Stimulated activated CD4-positive, alpha-beta T cell treated with anti-CD3 and anti-CD28 coated beads, TNF-alpha, amount 100 ng/mL, for 4 hours (primary cell): ENCODE measurements around the gene DNAJC5.
"Not testable (repeated sequence)": the region's sequence is repeated elsewhere in the genome, so short reads cannot be mapped to it uniquely, and the experiment has no call there.

ENCODE experiments used
- DNase-seq, 3 experiments: peaks; one replicate each; pipeline ENCODE4 v3.0.0-alpha.2; 2020; ENCODE audit warnings: low read depth in 3 of 3

DNAJC5 gene

DNA sequence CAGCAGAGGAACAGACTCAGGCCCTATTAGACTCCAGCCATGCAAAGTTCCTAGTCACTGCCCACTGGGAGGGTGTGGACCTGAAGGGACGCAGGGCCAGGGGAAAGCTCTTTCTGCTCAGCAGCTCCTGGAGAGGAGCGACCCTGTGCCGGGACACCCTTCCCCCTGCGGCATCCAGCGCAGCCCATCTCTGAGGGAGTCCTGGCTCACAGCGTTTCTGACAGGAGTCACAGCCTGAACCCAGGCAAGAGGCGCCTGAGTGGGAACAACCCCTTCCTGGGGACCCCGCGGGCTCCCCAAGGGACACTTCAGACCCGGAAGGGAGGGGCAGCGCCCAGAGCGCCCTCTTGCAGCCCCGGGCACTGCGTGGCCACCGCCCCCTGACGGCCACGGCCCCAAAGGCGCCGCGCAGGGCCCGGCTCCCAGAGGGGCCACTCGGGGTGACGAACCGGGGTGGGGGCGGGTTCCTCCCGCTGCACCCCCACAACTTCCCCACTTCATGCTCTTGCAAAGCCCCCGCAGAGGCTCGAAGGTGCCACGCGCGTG lies 60.4 kb downstream of the DNAJC5 start:
- DNase-seq = peak in 2 of 3 experiments; percentile 30 to 36

DNA sequence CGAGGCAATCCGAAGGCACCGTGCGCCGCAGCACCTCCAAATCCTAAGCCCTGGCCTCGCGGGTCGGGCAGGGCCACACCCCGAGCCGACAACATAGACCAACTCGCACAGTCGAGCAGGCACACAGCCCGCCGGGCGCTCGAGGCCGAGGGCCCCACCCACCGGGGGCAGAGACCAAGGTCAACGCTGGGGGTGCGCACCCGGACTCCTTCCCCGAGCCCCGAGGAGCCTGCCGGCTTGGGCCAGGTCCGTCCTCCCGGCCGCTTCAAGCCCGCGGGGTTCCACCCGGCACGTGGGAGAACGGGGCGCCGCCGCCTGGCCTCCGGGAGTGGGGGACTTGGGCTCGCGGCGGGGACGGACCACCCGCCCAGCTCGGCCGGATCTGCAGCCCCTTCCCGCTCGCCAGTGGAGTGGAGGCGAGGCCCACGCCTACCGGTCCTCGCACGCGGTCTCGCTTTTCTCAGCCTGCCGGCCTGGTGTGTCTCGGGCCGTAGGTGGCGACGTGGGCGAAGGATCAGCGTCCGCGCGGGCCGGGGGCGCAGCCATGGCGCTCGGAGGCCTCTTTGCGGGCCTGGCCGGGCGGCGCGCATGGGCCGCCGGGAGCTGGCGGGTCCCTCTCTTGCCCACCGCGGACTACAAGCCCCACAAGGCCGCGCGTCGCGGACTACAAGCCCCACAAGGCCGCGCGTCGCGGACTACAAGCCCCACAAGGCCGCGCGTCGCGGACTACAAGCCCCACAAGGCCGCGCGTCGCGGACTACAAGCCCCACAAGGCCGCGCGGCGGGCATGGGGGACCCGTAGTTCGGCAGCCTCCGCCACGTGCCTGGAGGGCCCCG lies 61.1 kb downstream of the DNAJC5 start, which contains the start of gene UCKL1:
Gene UCKL1 (minus strand): TSS at position 590 of the 837 bp plus-strand sequence. CDS start 44 bp downstream, at position 546.
- DNase-seq = peak; percentile 78 to 82 (median 80)

DNA sequence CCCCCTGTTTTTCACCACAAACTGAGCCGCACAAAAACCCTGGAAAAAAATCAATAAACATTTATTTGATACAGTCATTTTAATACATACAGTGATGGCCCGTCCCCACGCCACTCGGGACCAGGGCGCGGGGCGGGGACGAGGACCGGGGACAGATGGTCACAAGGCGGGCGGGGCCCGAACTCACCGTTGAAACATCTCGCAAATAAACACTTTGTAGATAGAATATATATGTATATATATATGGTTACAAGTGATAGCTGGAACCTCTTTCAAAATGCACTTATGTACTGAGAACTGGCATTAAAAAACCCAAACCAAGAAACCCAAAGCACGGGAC lies 61.7 kb downstream of the DNAJC5 start:
- no peak for DNase-seq

DNA sequence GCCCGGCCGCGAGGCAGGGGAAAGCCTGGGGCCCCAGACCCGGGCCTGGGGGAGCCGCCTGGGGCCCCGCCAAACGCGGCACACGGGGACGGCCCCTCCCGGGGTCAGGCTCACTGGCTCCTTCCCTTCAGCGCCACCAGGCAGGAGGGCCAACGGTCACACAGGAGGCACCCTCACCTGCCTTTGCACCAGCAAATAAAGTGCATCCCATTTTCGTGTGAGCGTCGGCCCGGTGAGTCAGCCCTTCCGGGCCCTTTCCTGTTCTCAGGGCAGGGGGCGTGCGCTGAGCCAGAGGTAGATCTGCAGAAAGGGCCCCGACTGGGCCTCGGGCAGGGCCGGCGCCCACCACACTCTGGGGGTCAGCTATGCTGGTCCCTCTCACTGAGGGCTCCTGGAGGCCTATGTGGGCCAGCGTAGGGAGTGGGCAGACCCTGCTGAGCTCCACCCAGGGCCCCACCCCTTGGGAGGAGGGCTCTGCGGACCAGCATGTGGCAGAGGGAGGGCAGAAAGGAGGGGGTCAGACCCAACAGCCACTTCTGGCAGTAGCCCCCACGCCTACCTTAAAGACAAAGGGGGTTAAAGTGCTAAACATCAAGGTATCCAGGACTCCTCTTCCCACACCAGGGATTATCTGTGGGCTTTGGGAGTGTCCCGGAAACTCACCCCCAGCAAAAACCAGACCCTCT lies 62.2 kb downstream of the DNAJC5 start:
- DNase-seq = peak; percentile 56 to 62 (median 59)

DNA sequence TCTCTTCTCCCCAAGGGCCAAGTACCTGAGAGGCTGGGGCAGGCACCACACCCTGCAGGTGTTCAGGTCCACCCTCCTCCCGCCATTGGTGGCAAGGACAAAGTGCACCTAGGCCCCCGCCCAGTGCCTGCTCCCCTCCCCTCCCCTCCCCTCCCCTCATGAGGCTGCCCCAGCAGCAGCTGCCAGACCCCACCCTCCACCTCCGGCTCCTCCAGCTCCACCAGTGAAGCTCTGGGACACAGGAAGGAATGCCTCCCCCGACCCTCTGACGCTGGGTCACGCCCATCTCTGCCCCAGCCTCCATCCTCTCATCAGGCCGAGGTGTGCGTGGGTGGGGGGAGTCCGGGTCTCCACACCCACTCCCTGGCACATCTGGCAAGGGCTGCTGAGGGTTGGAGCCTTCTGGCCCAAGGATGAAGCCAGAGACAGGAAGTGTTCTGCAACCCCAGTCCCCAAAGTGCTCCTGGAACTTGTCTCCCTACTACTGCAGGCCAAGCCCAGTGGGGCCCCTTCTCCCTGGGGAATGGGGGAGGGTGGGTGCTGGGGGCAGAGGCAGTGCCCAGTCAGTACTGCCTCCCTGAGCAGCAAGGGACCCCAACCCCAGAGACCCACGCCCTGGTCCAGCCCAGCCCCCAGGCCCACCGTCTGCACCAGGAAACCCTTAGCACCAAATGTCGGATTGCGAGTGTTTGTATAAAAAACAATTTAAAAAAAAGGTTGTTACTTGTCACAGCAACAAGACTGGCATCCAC lies 62.9 kb downstream of the DNAJC5 start:
- peak; percentile 33 to 56 (median 46) for DNase-seq

DNA sequence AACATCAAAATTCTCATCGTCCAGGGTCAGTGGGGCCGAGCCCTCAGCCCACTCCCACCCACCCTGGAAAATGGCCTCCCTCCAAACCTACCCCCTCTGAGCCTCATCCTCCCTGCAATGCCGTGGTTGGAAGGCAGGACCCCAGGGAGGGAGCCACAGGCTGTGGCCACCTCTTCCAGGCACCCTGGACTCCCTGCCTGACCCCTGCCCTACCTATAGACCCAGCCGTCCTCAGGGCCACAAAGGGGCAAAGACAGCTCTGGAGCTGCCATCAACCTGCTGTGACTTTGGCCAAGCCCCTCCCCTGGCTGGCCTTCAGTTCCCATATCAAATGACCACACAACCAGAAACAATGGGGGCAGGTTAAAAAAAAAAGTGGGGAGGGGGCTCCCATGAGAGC lies 63.5 kb downstream of the DNAJC5 start:
- no peak for DNase-seq

DNA sequence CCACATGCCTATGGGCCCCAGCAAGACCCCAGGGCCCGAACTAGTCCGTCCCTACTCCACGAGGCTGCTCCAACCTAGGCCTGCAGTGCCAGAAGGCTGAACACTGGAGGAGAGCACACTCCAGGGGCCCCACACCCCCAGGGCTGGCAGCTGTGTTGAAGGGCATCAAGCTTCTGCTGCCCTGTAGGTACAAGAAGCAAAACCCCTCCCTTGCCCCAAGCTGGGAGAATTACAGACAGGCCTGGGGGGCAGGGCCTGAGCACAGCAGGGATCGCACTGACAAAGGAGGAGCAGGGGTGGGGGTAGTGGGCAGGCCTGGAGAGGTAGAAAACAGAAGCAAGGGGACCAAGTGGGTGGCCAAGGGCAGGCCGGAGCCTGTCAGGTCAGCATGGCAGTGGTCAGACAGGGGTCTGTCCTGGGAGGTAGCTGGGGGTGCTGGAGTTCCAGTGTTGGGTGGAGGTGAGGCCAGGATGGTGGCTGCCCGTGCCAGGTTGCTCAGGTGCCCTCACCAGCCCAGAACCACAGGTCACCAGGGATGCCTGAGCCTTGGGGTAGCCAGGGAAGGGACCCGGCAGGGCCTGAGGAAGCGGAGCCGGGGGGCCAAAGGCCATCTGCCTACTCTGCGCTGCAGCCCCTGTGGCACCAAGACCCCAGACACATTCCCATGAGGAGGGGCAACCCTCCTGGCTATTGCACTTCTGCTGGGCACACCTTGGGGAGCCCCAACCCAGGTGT lies 64.2 kb downstream of the DNAJC5 start:
- DNase-seq = no peak

DNA sequence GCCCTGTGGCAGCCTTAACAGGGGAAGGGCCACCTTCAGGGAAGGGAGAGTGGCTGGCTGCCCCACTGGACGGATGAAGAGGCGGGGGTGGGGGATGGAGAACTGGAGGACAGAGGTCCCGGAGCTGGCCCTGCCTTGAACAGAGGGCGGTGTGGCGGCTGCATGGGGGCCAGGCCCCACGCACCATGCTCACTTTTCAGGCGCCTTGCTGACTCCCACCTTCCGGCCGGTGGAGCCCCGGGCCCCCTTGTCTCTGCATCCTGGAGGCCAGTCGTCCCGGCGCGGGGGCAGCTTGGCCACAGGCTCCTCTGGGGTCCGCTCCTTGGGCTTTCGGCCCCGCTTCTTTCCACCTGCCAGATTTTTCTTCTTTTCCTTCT lies 64.8 kb downstream of the DNAJC5 start:
- DNase-seq = no peak

DNA sequence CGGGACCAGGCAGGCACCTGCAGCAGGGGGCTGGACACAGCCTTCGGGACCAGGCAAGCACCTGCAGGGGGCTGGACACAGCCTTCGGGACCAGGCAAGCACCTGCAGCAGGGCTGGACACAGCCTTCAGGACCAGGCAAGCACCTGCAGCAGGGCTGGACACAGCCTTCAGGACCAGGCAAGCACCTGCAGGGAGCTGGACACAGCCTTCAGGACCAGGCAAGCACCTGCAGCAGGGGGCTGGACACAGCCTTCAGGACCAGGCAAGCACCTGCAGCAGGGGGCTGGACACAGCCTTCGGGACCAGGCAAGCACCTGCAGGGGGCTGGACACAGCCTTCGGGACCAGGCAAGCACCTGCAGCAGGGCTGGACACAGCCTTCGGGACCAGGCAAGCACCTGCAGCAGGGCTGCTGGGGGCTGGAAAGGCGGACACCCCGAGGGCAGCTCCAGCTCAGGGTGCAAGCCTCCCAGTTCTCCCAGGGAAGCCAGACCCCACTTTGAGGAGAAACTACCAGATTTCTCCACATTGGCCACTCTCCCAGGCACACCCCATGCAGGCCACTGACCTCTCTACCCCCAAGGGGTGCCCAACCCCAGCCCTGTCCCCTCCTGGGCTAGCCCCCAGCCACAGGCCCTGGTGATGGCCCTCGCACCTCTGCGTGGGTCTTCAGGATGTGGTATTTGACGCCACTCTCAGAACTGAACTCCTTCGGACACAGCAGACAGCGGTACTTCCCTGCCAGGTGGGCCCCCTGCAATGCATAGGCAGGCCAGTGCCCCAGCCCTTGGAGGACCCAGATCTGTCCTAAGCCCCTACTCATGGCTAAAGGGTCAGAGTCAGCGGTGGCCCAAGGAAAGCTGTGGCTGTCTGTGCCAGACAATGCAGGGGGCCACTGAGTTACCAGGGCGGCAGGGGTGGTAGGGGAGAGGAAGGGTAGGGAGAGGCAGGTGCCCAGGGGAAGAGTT lies 66.0 kb downstream of the DNAJC5 start:
- not testable (repeated sequence) for DNase-seq

DNA sequence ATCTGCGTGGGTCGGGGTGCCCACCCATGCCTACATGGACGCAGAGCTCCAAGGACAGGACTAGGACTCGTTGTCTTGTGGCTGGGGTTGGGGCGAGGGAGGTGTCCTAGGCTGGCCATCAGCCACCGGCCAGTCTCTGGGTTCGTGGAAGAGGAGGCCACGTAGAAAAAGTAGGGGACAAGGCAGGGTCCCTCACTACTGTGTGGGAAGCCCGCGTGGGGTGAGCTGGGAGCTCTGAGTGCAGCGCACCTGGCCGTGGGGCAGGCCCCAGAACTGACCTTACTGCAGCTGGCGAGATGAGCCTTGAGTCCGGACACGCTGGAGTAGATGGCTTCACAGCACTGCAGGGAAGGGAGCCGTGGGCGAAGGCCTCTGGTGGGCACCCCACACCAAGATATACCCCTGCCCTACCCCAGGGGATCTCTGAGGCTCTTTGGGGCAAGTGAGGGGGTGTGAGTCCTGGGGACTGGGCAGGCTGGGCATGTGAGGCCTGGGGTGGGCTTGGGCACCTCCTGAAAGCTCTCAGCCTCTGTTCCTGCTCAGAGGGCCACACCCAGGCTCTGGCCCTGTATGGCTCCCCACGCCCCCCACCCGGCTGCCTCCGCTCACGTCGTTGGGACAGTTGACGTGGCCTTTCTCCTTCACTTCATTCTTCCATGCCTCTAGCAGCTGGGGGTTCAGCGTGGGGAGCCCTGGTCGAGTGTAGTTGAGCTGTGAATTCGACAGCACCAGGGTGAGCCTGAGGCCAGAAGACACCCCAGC lies 66.9 kb downstream of the DNAJC5 start:
- no peak for DNase-seq

DNA sequence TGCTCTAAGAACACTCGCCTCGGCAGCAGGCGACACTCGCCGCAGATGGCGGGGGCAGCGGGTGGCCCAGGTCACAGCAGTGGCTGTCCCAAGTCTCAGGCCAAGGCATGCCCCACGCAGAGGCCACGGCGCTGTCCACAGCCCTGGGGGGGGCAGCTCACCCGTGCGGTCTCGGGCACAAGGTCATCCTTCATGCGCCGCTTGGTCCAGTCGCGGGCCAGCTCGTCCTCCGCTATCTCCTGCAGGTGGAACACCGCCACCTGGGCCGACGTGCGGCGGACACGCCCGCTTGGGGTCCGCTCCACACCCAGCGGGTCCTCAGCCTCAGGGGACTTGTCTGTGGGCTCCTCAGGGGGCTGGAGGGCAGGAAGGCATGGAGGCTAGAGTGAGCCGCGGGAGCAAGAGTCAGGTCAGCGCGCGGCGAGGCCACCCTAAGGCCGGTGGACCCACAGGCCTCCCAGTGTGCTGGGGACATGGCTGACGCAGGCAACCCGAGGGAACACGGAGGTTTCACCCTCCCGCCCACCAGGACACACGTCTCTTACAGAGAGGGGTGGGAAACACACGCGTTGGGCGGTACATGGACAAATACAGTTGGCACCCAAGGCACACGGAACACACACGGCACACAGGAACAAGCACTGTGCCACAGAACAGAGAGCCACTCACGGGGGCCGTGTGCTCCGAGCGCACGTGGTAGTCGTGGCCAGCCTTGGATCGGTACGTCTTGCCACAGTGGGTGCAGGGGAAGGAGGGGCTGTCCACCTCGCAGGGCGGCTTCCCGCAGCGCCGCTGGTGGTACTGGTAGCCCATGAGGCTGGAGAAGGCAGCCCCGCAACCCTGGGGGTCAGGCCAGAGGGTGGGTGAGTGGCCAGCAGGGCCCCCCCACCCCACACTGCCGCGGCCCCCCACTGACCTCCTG lies 67.8 kb downstream of the DNAJC5 start:
- DNase-seq = no peak

DNA sequence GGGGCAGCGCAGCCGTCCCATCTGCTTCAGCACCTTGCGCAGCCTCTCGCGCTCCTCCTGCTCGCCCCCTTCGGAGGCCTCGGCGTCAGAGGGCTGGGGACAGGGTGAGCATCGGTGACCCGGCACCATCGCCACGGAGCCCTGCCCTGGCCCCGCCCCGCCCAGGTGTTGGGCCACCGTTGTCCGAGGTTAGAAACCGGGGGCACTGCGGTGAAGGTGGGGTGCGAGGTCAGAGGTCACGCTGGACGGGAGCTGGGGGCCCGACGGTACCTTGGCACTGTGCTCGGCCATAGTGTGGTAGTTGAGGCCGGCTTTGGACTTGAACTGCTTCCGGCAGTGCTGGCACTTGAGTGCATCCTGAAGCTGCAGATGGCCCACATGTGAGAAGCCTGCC lies 68.4 kb downstream of the DNAJC5 start:
- no peak for DNase-seq

DNA sequence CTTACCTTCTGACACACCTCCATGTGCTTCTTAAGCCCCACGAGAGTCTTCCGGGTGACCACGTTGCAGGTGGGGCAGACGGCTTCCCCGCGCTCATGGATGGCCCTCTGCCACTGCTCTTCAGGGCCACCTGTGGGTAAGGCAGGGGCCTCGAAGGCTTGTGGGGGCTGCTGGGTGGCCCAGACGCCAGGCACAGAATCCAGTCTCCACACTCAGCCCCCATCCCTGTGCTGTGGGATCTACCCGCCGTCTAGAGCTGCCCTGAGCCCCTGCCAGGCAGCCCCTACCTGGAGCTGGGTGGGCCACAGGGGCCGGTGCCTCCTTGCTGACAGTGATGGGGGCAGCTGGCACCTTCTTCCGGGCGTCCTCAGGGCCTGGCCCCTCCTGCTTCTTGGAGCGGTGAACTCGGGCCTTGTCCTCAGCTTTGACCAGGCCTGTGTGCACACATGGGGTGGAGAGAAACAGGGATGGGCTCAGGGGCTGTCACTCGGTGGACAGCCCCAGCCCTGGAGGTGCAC lies 68.9 kb downstream of the DNAJC5 start:
- DNase-seq = no peak

DNA sequence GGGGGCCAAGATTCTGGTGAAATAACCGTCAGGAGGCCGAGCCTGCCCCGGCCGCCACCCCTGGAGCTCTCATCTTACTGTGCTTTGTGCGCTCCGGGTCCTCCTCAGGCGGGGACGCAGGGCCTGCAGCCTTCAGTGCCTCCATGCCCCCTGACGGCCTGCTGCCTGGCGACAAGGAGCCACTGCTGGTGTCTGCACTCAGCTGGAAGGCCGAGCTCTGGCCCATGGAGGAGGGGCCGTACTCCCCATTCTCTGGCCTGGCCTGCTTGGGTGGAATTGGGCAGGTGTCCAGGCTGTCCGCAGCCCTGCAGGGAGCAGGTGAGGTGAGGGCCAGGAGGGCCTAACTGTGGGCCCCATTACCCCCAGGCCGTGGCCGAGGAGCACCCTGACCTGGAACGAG lies 69.5 kb downstream of the DNAJC5 start:
- DNase-seq = no peak

DNA sequence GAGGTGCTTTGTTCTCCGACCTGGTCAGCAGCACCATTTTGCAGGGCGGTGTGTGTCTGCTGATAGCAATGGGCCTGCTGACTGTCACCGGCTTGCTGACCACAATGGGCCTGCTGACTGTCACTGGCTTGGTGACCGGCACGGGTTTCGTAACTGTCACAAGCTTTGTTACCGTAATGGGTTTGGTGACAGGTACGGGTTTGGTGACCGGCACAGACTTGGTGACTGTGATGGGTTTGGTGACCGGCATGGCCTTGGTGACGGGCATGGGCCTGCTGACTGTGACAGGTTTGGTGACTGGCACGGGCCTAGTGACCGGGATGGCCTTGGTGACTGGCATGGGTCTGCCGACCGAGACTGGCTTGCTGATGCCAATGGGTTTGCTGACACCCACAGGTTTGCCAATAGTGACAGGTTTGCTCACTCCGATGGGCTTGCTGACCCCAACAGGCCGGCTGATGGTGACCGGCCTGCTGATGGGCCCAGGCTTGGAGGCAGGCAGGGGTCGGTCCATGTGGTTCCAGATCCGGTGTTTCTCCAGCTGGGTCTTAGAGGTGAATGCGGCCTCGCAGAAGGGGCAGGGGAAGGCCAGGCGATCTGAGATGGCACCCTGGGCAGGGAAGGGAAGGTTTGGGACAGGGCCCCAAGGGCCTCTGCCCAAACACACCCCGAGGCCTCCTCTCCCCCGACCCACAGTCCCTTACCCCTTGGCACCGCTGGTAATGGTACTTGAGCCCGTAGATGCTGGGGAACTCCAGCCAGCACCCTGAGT lies 71.4 kb downstream of the DNAJC5 start:
- no peak for DNase-seq

DNA sequence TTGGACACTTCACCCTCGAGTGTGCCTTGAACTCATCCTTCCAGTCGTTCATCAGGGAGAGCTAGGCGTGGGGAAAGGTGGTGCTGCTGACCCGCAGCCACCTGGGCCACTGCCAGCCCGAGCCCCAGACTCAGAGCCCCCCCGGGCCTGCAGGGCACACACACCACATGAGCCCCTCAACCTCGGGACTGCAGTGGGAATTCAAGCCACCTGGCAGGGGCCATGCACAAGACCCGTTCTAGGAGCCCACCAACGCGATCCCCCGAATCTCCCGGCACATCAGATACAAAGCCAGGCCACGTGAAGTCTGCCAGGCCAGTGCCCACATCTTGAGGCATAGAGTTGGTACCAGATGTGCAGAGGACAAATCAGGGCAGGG lies 72.0 kb downstream of the DNAJC5 start:
- no peak for DNase-seq

DNA sequence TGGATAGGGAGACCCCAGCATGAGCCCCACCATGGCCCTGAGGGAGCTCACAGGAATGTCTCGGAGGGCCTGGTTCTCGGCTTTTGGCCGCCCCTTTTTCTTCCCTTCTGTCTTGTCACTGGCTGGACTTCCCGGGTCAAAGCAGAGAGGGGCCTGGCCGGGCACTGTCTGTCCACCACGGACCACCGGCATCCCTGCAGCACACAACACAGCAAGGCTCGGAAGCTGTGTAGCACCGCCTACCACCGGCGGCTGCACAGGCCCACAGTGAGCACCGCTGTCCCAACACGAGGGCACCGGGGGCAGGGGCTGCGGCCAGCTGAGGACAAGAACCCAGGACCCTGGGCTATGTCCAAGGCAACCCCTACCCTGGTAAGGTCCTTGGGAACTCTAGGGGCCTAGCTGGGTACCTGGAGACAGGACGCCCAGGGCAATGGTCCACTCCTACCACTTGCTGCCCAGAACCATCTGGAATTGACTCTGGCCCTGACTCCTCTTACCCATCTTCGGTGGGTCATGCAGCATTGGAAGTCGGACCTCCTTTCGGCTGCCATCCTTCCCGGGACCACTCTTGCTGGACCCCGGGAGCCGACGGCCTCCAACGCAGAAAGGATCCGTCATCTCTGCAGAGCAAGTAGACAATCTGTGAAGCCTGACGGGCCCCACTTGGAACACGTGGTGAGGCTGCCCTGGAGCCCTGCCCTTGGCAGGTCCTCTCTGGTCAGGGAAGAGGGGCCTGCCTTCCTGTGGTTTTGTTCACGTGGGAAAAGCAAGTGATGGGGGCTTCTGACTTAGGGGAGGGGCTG lies 72.6 kb downstream of the DNAJC5 start:
- DNase-seq = no peak
